ENCODE results near the gene LRRC8A.
"Not testable (repeated sequence)": the region's sequence is repeated elsewhere in the genome, so short reads cannot be mapped to it uniquely, and the experiment has no call there.

Gene LRRC8A

GRCh38 chr9:128923493-128923883 lies 41.6 kb downstream of the LRRC8A start:
- no peak for DNase-seq

DNA sequence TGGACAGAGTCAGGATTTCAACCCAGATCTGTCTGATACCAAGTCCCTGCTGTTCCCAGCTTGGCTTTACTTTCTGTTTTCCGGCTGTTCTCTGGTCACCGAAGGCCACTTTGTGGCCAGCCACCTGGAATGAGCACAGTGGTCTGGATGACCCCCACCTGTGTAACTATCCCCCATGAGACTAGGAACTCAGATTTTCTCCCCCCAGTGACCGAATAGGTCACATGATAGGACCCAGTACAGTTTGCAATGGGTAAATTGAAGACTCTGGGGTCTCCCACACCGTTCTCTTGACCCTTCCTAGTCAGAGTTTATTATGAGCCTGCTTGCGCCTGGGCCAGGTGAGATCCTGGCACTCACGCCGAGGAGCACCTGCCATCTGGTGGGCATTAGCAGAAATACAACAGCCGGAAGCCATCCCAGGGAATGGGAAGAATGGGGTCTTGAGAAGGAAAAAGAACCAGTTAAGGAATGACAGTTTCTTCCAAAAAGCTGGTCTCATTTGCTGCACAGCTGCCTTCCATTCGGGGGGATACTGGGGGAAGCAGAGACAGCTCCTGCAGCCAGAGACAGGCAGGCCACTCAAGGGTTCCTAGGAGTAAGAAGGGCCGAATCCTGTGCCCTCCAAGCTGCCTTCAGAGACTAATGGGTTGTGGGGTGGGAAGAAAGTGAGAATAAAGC lies 45.9 kb downstream of the LRRC8A start:
- DNase-seq, result peak; percentile 22

- DNase-seq, result no peak
Observed at GRCh38 chr9:128928624-128929023, 46.7 kb downstream of the LRRC8A start.

- DNase-seq, result no peak
Observed at GRCh38 chr9:128929560-128929959, 47.6 kb downstream of the LRRC8A start.

DNA sequence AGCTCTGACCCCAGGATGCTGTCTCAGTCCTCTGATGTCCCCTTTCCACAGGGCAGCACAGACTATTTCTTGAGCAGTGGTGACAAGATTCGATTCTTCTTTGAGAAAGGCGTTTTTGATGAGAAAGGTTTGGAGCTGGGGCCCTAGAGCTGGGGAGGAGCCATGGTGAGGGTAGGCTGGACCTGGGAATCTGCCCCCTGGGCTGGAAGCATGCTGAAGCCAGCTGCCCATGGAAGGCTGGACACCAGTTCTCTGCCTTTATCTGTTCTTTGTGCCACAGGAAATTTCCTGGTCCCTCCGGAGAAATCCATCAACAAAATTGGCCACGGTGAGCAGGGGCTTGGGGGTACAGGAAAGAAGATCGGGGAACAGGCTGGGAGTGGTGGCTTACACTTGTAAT lies 51.8 kb downstream of the LRRC8A start:
- DNase-seq, result no peak

DNA sequence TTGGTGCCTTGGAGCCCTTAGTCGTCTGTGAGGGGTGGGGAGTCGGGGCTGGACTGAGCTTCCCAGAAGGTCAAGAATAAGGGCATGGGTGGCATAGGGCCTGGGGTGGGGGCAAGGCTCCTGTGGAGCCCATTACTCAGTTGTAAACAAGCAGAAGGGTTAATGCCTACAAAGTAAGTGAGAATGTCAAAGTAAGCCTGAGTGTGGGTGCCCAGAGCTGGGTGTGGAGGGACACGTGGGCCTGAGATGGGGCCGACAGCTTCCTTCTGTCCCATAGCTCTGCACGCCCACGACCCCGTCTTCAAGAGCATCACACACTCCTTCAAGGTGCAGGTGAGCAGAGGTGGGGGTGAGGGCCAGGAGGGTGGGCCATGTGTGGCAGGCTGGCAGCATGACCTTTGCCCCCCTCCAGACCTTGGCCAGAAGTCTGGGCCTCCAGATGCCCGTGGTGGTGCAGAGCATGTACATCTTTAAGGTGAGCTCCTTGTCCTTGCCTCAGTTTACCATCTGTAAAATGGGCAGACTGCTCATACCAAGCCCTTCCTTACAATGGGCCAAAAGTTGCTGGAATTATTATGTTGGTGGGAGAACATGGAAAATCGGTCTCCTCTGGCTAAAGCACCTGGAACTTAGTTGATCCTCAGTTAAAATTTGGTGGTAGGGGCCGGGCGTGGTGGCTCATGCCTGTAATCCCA lies 54.4 kb downstream of the LRRC8A start:
- DNase-seq, result no peak

- DNase-seq, result no peak
Observed at GRCh38 chr9:128937310-128938165, 55.6 kb downstream of the LRRC8A start.

DNA sequence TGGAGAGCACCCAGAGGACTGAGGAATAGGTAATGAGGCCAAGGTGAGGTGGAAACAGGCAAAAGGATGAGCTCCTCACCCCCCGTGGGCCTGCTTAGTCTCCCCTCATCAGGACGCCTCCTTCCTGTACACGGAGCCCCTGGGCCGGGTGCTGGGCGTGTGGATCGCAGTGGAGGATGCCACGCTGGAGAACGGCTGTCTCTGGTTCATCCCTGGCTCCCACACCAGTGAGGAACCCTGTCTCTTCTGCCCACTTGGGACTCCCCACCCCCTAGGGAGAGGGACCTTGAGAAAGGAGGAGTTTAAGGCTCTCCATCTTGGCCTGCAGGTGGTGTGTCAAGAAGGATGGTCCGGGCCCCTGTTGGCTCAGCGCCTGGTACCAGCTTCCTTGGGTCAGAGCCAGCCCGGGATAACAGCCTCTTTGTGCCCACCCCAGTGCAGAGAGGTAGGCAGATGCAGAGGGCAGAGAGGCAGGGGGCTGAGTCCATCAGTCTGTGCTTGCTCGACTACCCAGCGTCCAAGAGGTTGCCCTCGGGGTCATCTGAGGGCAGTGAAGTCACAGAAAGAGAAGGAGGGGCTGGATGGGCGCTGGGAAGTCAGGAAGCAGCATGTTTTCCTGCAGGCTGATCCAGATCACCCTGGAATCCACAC lies 58.5 kb downstream of the LRRC8A start:
- DNase-seq, result no peak

DNA sequence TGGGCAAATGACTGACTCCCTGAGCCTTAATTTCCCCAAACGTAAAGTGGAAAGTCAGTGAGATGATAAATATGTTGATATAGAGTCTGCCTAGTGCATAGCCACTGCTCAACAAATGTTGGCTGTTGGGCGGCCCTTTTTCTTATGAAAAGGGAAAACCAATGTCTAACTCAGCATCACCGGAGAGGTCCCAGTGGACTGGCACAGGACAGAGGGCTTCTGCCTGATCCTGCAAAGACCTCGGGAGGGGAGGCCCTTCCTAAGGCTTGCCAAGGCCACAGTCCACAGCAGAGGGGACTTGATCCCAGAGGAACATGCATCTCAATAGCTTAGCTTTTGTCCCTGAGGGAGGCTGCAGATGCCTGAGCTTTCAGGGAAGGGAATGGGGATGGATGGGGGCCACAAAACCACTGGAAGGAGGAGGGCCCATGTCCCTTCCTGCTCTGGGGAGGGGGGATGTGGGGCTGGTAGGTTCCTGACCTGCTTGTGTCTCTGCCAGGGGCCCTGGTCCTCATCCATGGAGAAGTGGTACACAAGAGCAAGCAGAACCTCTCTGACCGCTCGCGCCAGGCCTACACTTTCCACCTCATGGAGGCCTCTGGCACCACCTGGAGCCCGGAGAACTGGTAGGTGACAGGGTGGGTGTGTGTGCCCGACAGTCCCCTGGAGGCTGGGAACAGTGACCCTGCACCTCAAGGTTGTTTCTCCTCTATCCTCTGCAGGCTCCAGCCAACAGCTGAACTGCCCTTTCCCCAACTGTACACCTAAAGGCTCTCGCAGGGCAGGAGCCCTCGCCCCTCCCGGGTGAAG lies 59.2 kb downstream of the LRRC8A start:
- DNase-seq, result no peak

DNA sequence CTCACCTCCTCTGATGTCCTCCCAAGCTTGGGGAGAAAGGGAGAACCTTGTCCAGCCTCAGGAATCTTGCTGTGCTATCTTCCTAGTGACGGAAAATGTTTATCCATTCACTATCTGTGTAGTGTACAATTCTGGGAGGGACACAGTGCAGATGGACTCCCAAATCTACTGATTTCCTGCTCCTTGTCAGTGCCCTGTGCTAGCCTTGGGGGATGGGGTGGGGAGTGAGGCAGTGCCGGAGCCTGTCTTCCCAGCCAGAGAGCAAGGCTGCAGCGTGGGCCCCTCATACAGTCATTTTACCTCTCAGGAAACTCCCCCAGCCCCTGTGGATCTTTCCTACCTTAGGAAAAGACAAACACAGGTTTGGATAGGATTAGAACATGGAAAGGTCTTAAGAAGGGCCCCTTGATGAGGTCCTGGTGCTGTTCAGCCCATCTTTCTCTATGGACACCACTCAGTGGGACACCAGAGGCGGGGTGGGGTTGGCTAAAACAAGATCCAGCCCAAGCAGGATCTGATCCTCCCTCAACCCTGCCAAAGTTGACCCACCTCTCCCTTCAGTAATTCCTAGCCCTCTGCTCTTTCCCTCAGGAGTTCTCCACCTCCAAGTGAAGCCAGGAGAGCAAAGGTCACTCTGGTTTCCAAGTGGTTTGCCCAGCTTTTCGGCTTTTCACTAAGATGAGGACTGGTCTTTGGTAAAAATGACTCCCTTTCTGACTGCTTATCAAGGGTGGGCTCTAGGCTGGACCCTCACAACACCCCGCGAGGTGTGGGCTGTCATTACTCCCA lies 62.1 kb downstream of the LRRC8A start:
- no peak for DNase-seq

DNA sequence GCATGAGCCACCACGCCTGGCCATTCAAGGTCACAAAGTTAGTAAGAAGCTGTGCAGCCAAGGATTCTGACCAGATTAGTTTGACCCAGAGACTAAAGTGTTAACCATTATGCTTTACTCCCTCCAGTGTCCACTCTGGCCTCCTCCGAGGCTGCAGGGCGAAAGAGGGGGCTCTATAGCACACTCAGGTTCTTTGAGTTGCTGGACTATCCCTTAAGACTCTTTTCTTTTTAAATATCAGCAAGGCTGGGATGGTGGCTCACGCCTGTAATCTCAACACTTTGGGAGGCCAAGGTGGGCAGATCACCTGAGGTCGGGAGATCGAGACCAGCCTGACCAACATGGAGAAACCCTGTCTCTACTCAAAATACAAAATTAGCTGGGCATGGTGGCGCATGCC lies 63.0 kb downstream of the LRRC8A start:
- not testable (repeated sequence) for DNase-seq

DNA sequence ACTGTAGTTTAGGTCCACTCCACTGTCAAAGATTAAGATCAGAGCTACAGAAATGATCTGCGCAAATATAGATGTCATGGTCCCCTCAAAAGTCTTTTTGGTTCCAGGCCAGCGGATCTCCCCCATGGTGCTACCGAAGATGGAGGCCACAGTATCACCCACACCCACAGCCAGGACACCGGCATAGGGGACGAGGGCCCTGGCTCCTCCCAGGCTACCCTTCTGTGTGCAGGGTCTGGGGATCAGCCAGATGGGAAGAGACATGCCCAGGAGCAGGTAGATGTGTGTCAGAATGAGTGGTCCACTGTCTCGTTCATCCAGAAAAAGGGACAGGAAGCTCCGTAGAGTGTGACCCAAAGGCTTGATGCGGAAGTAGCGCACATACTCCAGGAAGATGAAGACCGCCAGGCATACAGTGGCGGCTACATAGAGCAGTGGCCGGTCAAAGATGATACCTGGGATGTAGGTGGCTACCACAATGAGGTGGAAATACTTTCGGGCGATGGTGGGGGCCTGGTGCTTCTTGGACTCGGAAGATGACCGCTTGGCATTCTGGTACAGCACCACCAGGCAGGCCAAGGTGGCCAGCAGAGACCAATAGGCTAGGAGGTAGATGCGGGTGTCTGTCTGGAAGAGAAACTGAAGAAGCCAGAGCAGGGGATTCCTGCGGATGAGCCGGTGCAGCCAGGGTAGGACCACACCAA lies 64.0 kb downstream of the LRRC8A start:
- DNase-seq, result no peak

DNA sequence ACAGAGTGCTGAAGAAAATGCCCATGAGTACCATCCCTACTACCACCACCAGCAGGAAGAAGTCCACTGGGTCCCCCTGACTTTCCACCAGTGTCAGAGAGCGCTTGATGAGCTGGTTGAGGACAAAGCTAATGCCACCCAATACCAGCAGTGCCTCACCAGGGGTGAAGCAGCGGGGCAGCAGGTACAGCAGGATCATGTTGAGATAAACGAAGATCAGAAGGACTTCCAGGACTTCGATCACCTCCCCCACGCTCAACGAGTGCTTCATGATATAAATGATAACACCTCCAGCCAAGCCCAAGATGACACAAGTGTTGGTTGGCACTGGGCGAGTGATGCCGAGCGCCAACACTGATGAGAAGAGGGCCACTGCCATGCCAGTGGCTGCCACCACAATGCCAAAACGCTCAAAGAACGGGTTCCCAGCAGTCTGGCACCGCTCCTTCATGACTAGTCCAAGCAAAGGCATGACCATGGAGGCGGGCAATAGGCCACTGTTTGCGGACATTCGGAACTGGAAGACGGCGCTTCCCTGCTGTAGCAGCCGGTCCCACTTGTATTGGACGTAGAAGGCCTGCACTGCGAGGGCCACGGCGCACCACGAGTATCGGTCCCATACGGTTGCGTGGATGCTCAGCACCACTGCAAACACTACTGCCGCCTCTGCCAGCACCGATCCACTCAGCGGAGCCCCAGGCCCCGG lies 64.8 kb downstream of the LRRC8A start:
- DNase-seq, result no peak

DNA sequence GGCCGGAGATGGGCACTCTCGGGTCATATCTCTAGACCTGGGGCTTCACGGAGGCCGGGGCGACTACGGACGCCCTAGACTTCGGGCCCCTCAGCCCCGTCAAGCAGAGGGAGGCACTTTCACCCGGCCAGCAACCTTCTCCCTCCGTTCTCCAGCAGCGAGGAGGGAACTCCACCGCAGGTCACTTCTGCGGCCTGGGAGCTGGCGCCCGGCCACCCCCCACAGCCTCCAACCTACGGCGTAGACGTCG lies 65.3 kb downstream of the LRRC8A start:
- no peak for DNase-seq

DNA sequence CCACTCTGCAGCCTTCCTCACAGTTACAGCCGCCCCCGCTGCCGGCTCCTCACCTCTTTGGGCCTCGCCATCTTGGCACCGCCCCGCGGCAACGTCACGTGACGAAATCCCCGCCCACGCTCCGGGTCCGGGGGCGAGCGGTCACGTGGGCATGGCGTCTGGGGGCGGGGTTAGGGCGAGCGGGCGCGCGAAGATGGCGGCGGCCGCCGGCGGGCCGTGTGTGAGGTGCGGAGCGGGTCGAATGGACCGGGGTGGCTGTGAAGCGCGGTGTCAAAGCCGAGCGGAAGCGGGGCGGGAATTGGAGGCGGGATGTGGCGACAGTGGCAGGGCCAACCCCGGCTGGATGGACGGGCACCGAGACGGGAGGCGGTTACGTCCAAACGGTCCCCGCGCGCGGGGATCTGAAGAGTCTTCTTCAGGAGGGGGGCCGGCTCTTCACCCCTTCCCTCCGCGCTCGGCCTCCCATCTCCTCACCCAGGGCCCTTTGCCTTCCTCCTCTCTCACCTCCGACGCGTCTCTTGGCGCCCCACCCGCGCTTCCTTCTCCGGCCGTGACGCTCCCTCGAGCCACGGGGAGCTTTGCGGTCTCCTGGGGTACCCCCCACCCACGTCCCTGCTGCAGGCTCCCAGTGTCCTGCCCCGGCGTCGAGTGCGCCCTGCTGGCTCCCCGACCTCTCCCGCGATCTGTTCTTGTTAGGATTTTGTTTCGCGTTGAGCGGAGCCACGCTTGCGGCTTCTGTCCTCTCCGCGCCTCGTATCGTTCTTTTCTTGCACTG lies 65.8 kb downstream of the LRRC8A start, which contains the start of the genes DOLK and NUP188:
Gene DOLK (minus strand): TSS at position 77 of the 775 bp plus-strand sequence. CDS start 300 bp downstream, outside the sequence.
Gene NUP188 (plus strand): TSS at position 173 of the 775 bp plus-strand sequence. CDS start 21 bp downstream, at position 194.
- DNase-seq, result peak; percentile 90

DNA sequence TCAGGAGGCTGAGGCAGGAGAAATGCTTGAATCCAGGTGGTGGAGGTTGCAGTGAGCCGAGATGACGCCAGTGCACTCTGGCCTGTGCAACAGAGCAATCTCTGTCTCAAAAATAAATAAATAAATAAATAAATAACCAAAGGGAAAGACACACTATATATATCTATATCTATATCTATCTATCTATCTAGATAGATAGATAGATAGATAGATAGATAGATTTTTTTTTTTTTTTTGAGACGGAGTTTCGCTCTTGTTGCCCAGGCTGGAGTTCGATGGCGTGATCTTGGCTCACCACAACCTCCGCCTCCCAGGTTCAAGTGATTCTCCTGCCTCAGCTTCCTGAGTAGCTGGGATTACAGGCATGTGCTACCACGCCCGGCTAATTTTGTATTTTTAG lies 79.5 kb downstream of the LRRC8A start:
- DNase-seq, result not testable (repeated sequence)
